NB4 (cell line): Measurements from ENCODE around the gene ZNF35.
"Not testable (repeated sequence)": the region's sequence is repeated elsewhere in the genome, so short reads cannot be mapped to it uniquely, and the experiment has no call there.

Experiments used
- DNase-seq: peaks from one replicate; pipeline ENCODE4 v3.0.0; 2010; ENCODE audit warnings: low read depth
- H3K4me3 ChIP-seq: one replicate; pipeline ENCODE4 v1.5.1; 2011; ENCODE audit warnings: mild to moderate bottlenecking, low read depth, low read length, moderate library complexity
- MAX ChIP-seq: IDR thresholded peaks from 2 replicates; pipeline ENCODE4 v1.6.1; 2011; ENCODE audit warnings: low read depth, low read length
- MYC ChIP-seq: IDR thresholded peaks from 2 replicates; pipeline ENCODE4 v1.6.1; 2011; ENCODE audit warnings: low read depth, low read length
- POLR2A ChIP-seq: IDR thresholded peaks from 2 replicates; pipeline ENCODE4 v1.6.1; 2011; ENCODE audit warnings: mild to moderate bottlenecking; ENCODE audit not compliant: insufficient read length; ENCODE audit errors: extremely low read depth
- TF ChIP-seq, protein P1 (sequence below): IDR thresholded peaks from one replicate; pipeline ENCODE4 v1.5.1; 2012; ENCODE audit warnings: low read depth, low read length

Gene ZNF35

DNA sequence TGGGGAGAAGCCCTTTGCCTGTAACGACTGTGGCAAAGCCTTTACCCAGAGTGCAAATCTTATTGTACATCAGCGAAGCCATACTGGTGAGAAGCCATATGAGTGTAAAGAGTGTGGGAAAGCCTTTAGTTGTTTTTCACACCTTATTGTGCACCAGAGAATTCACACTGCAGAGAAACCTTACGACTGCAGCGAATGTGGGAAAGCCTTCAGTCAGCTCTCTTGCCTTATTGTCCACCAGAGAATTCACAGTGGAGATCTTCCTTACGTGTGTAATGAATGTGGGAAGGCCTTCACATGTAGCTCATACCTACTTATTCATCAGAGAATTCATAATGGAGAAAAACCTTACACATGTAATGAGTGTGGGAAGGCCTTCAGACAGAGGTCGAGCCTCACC, 10.9 kb downstream of the ZNF35 start:
- no peak overlapping the region for H3K4me3 ChIP-seq
- TF ChIP-seq MAX (no peak), MYC (no peak)
- no peak for DNase-seq

- no peak overlapping the region for H3K4me3 ChIP-seq
- TF ChIP-seq MYC (no peak), MAX (no peak), POLR2A (no peak)
- TF ChIP-seq, protein P1, sequence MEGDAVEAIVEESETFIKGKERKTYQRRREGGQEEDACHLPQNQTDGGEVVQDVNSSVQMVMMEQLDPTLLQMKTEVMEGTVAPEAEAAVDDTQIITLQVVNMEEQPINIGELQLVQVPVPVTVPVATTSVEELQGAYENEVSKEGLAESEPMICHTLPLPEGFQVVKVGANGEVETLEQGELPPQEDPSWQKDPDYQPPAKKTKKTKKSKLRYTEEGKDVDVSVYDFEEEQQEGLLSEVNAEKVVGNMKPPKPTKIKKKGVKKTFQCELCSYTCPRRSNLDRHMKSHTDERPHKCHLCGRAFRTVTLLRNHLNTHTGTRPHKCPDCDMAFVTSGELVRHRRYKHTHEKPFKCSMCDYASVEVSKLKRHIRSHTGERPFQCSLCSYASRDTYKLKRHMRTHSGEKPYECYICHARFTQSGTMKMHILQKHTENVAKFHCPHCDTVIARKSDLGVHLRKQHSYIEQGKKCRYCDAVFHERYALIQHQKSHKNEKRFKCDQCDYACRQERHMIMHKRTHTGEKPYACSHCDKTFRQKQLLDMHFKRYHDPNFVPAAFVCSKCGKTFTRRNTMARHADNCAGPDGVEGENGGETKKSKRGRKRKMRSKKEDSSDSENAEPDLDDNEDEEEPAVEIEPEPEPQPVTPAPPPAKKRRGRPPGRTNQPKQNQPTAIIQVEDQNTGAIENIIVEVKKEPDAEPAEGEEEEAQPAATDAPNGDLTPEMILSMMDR: no peak
- no peak for DNase-seq
Observed at GRCh38 chr3:44661189-44661588, 12.7 kb downstream of the ZNF35 start.

- TF ChIP-seq MAX (no peak), MYC (no peak)
- TF ChIP-seq, protein P1: no peak
- no peak for DNase-seq
- H3K4me3 ChIP-seq: no peak overlapping the region
Observed at GRCh38 chr3:44665173-44665572, 16.6 kb downstream of the ZNF35 start.

GRCh38 chr3:44666346-44666745, 17.8 kb downstream of the ZNF35 start:
- no peak for DNase-seq
- TF ChIP-seq POLR2A (no peak), MYC (no peak), MAX (no peak)
- TF ChIP-seq, protein P1: no peak

DNA sequence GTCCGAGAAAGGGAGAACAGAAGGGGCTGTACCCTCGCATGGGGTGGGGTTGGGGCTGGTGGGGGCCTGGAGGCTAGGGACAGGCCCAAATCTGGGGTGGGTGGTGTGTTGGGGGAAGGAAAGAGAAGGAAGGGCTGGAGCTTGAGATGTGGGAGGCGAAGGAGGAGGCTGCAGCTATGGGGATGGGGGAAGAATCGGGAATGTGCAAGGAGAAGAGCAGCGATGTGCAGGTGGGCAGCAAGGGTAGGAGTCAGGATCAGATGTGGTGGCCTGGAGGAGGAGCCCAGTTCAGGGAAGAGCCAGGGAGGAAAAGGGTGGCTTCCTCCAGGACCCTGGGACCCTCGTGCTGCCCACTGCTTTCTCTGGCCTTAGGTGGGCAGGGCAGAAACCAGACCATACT, 21.2 kb downstream of the ZNF35 start:
- TF ChIP-seq POLR2A: no peak
- TF ChIP-seq, protein P1: no peak
- no peak for TF ChIP-seq MYC
- no peak for TF ChIP-seq MAX
- no peak for DNase-seq
- H3K4me3 ChIP-seq: no peak overlapping the region

More at GRCh38 chr3:44666346-44666745, 17.8 kb downstream of the ZNF35 start:
- no peak overlapping the region for H3K4me3 ChIP-seq

DNA sequence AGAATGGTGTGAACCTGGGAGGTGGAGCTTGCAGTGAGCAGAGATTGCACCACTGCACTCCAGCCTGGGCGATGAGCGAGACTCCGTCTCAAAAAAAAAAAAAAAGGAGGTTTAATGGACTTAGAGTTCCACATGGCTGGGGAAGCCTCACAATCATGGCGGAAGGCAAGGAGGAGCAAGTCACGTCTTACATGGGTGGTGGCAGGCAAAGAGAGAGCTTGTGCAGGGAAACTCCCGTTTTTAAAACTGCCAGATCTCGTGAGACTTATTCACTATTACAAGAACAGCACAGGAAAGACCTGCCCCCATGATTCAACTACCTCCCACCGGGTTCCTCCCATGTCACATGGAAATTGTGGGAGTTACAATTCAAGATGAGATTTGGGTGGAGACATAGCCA, 24.9 kb downstream of the ZNF35 start:
- not testable (repeated sequence) for DNase-seq, H3K4me3 ChIP-seq

GRCh38 chr3:44674211-44674610, 25.7 kb downstream of the ZNF35 start:
- DNase-seq: no peak
- TF ChIP-seq, protein P1: no peak
- TF ChIP-seq MYC (no peak), MAX (no peak), POLR2A (no peak)
- no peak overlapping the region for H3K4me3 ChIP-seq
